Esophagus muscularis mucosa (tissue), 3 donors: ENCODE measurements around the gene MS4A15.

ENCODE experiments used
- CTCF ChIP-seq, 3 experiments: fragments of 200-600 bp in 2 of 3; fragments of 450-650 bp in 1 of 3; sonication (generic) in 2 of 3; IDR thresholded peaks; one replicate each; pipeline ENCODE4 v1.5.1; 2017 to 2019; ENCODE audit warnings: antibody characterized with exemption in 3 of 3, mild to moderate bottlenecking in 2 of 3, moderate library complexity in 1 of 3
- POLR2A ChIP-seq: fragments of 450-650 bp; IDR thresholded peaks from one replicate; pipeline ENCODE4 v1.6.1; 2017; ENCODE audit warnings: antibody characterized with exemption, moderate library complexity, mild to moderate bottlenecking, low read depth
- POLR2AphosphoS5 ChIP-seq, 2 donors: sonication (generic); formaldehyde crosslinking; IDR thresholded peaks; one replicate each; pipeline ENCODE4 v1.6.1; 2017; ENCODE audit warnings: antibody characterized with exemption in 2 of 2

GRCh38 chr11:60731586-60731985 is 25.1 kb upstream of the MS4A15 start:
- TF ChIP-seq CTCF (IDR thresholded peaks at IDR 0.05) (no peak), POLR2AphosphoS5 (IDR thresholded peaks at IDR 0.05) (no peak), POLR2A (no peak)
